NCI-H1105 treated with DMSO at 0.1 percent for 48 hours (cell line): ENCODE results near the gene USH2A.

Source experiments
- DNase-seq: peaks from one replicate; lab custom pipeline; 2025; lab: John Stamatoyannopoulos, UW

Gene USH2A

GRCh38 chr1:215932558-215932957 is 490.7 kb downstream of the USH2A start:
- DNase-seq: no peak

- DNase-seq: no peak
Observed at GRCh38 chr1:215926670-215927069, 496.6 kb downstream of the USH2A start.

- no peak for DNase-seq
Observed at GRCh38 chr1:215923129-215923824, 500.0 kb downstream of the USH2A start.

GRCh38 chr1:215911406-215911968 is 511.8 kb downstream of the USH2A start:
- peak; percentile 11 for DNase-seq

- no peak for DNase-seq
Observed at GRCh38 chr1:215905493-215906115, 517.6 kb downstream of the USH2A start.

GRCh38 chr1:215900684-215901083 is 522.6 kb downstream of the USH2A start:
- no peak for DNase-seq

GRCh38 chr1:215899901-215900300 is 523.3 kb downstream of the USH2A start:
- DNase-seq: peak; percentile 27

GRCh38 chr1:215895893-215896292 is 527.4 kb downstream of the USH2A start:
- DNase-seq: no peak

GRCh38 chr1:215895276-215895675 is 528.0 kb downstream of the USH2A start:
- DNase-seq: no peak

GRCh38 chr1:215894617-215895016 is 528.6 kb downstream of the USH2A start:
- no peak for DNase-seq

GRCh38 chr1:215891266-215892057 is 531.8 kb downstream of the USH2A start:
- DNase-seq: peak; percentile 83

GRCh38 chr1:215890438-215890837 is 532.8 kb downstream of the USH2A start:
- no peak for DNase-seq

GRCh38 chr1:215889871-215890270 is 533.4 kb downstream of the USH2A start:
- DNase-seq: no peak

- peak; percentile 72 for DNase-seq
Observed at GRCh38 chr1:215888159-215888558, 535.1 kb downstream of the USH2A start.

- DNase-seq: peak; percentile 97
Observed at GRCh38 chr1:215887627-215888026, 535.6 kb downstream of the USH2A start.

GRCh38 chr1:215883004-215883403 is 540.2 kb downstream of the USH2A start:
- DNase-seq: no peak

GRCh38 chr1:215878843-215879242 is 544.4 kb downstream of the USH2A start:
- no peak for DNase-seq

GRCh38 chr1:215878128-215878527 is 545.1 kb downstream of the USH2A start:
- no peak for DNase-seq

GRCh38 chr1:215877452-215877951 is 545.7 kb downstream of the USH2A start:
- DNase-seq: no peak

GRCh38 chr1:215875712-215876111 is 547.5 kb downstream of the USH2A start:
- no peak for DNase-seq

GRCh38 chr1:215875236-215875635 is 548.0 kb downstream of the USH2A start:
- DNase-seq: no peak

- DNase-seq: no peak
Observed at GRCh38 chr1:215872658-215873057, 550.6 kb downstream of the USH2A start.
